ENCODE measurements around the gene MATCAP1. TPM values are rescaled to one million over a fixed set of nuclear protein-coding genes. Genes with fewer than 3 reads are reported as not detected.

MATCAP1 gene
- total and polyA plus RNA-seq, 2 of the 8 experiments (the other 6 are each of a cell fraction or from before 2014, with no cell fraction given) = 22.9 to 27.5 TPM

DNA sequence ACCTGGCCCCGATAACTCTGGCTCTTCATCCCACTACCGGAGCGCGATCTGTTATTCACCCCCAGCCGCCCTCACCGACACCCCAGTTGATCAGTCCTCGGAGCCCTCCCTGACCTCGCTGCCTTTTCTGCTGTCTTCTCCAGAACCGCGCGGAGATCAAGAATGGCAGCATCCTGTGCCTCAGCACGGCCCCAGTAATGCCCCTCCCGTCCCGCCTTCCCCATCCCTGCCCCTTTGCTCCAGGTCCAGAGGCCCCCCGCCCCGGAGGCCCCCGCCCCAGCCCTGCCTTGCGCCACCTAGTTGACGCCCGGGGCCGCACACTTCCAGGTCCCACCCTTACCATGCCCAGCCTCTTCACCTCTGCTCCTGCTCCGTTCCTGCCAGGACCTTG lies 16.0 kb upstream of the MATCAP1 start:
- H3K18ac ChIP-seq (ENCODE audit: extremely low read depth, low read length) = peak overlapping the region; percentile 83
- H3K23ac ChIP-seq (ENCODE audit: insufficient read length) = no peak overlapping the region
- H2AFZ ChIP-seq (ENCODE audit: low read length) = peak overlapping the region; percentile 91; the same call in 1 of the 2 replicates
- peaks cover 18 to 32% (median 30%) of the 10 kb centered on the region in 4 experiments for H3K36me3 ChIP-seq (ENCODE audit: control insufficient read depth in 2 of 4, insufficient read depth in 4 of 4, low read length in 3 of 4)
- no peaks in the 10 kb centered on the region for H3K9me3 ChIP-seq (ENCODE audit: insufficient read depth in 2 of 2, low read depth in 1 of 2, low read length in 1 of 2)
- no peak overlapping the region for H4K5ac ChIP-seq (ENCODE audit: insufficient read length, low read depth, low read length)
- H4K91ac ChIP-seq (replicated peaks; ENCODE audit: insufficient read length, low read length) = no peak overlapping the region
- TF ChIP-seq EZH2 (IDR thresholded peaks at IDR 0.05; ENCODE audit: low read depth, low read length, severe bottlenecking) = no peak
- peak in 1 of 2 experiments; percentile 8; a peak in 1 of 4 replicates for TF ChIP-seq SIN3A (conservative IDR thresholded peaks at IDR 0.05 in 1 of 2, IDR thresholded peaks at IDR 0.05 in 1 of 2; ENCODE audit: low read depth in 1 of 2, low read length in 2 of 2)
- TF ChIP-seq, protein P1, sequence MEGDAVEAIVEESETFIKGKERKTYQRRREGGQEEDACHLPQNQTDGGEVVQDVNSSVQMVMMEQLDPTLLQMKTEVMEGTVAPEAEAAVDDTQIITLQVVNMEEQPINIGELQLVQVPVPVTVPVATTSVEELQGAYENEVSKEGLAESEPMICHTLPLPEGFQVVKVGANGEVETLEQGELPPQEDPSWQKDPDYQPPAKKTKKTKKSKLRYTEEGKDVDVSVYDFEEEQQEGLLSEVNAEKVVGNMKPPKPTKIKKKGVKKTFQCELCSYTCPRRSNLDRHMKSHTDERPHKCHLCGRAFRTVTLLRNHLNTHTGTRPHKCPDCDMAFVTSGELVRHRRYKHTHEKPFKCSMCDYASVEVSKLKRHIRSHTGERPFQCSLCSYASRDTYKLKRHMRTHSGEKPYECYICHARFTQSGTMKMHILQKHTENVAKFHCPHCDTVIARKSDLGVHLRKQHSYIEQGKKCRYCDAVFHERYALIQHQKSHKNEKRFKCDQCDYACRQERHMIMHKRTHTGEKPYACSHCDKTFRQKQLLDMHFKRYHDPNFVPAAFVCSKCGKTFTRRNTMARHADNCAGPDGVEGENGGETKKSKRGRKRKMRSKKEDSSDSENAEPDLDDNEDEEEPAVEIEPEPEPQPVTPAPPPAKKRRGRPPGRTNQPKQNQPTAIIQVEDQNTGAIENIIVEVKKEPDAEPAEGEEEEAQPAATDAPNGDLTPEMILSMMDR (IDR thresholded peaks at IDR 0.05; ENCODE audit: control extremely low read depth in 1 of 3, insufficient read depth in 1 of 3, low read depth in 1 of 3, low read length in 3 of 3) = peak; percentile 44 to 80 (median 47); a peak in 3 of 4 replicates
- 0 out of 2 replicates have a peak, but pooled peaks have one; percentile 3 for TF ChIP-seq PHF8 (conservative IDR thresholded peaks at IDR 0.05; ENCODE audit: low read depth, low read length)
- H3K4me3 ChIP-seq (ENCODE audit: extremely low read depth in 1 of 4, insufficient read depth in 2 of 4, low read depth in 3 of 4, low read length in 4 of 4) = peak overlapping the region; percentile 40 to 75 (median 50)
- peaks cover 0 to 12% (median 8%) of the 10 kb centered on the region in 4 experiments; a peak in 4 of 7 replicates for H3K4me1 ChIP-seq (replicated peaks in 1 of 4; ENCODE audit: control insufficient read depth in 3 of 4, insufficient read depth in 4 of 4, low read length in 3 of 4)
- H4K20me1 ChIP-seq (replicated peaks in 1 of 2; ENCODE audit: control insufficient read depth in 1 of 2, insufficient read depth in 2 of 2, low read length in 2 of 2) = peaks cover 1 to 17% of the 10 kb centered on the region in 2 experiments
- H3K23me2 ChIP-seq (ENCODE audit: low read depth, low read length) = peaks cover 6% of the 10 kb centered on the region; the same call in 1 of the 2 replicates
- peak overlapping the region; percentile 35; the same call in 1 of the 2 replicates for H2BK5ac ChIP-seq (ENCODE audit: low read depth, low read length)
- FAIRE-seq (no peak), DNase-seq (ENCODE audit: low read depth in 1 of 2, low spot score in 2 of 2) (peak in 1 of 2 experiments; percentile 79)
- H3K27ac ChIP-seq (ENCODE audit: low read depth, low read length) = no peak overlapping the region
- peak overlapping the region; percentile 61 to 99 for H3K4me2 ChIP-seq (ENCODE audit: insufficient read depth in 1 of 2, low read depth in 2 of 2, low read length in 2 of 2)
- 4% methylated on average over 12 of the region's 22 CpGs; no CpG with 5 or more reads in 1 of the 2 experiments for WGBS, 2 experiments (ENCODE audit: extremely low coverage in 1 of 2, insufficient coverage in 1 of 2, insufficient read length in 1 of 2, insufficient replicate concordance in 2 of 2, low coverage in 1 of 2, low lambda C conversion rate in 2 of 2, missing lambda C conversion rate in 1 of 2)
- no peak overlapping the region for H2AK5ac ChIP-seq (ENCODE audit: low read depth, low read length)
- no peak overlapping the region for H2BK12ac ChIP-seq (ENCODE audit: low read depth, low read length)
- no peaks in the 10 kb centered on the region for H3K79me1 ChIP-seq (ENCODE audit: low read depth, low read length)
- H3K9ac ChIP-seq (replicated peaks in 1 of 4; ENCODE audit: extremely low read depth in 1 of 4, low read depth in 3 of 4, low read length in 3 of 4) = peak overlapping the region in 1 of 4 experiments; percentile 43; a peak in 2 of 7 replicates
- no peak overlapping the region for H3K14ac ChIP-seq (ENCODE audit: insufficient read length)
- H3K79me2 ChIP-seq (ENCODE audit: control insufficient read depth in 1 of 2, insufficient read depth in 2 of 2, low read length in 2 of 2) = no peaks in the 10 kb centered on the region
- H2BK20ac ChIP-seq (ENCODE audit: low read length) = no peak overlapping the region
- H3K4ac ChIP-seq (replicated peaks; ENCODE audit: insufficient read length, low read depth, low read length) = peak overlapping the region; percentile 91
- ChIA-PET CTCF (ENCODE audit: partially characterized antibody) (interaction anchor here (0.7 to 8.7 kb wide), 22 partner anchors 12 to 248 kb away, joined by 3 to 111 read pairs (median 4); partner anchors contain the start of genes EXOC3L1, MATCAP1, NOL3 and TMEM208), POLR2A (ENCODE audit: partially characterized antibody) (interaction anchor here (0.6 to 2.0 kb wide), 7 partner anchors 9 to 74 kb away, joined by 3 to 7 read pairs (median 3); partner anchors contain the start of genes EXOC3L1 and TMEM208)
- H3K27me3 ChIP-seq (replicated peaks in 1 of 4; ENCODE audit: control insufficient read depth in 3 of 4, extremely low read depth in 1 of 4, insufficient read depth in 3 of 4, low read length in 3 of 4) = no peaks in the 10 kb centered on the region
- H3K56ac ChIP-seq (replicated peaks; ENCODE audit: insufficient read length, low read depth, low read length) = peak overlapping the region; percentile 10
- H4K8ac ChIP-seq (ENCODE audit: extremely low read depth, insufficient read depth, low read length) = peak overlapping the region; percentile 89
- H2BK120ac ChIP-seq (replicated peaks; ENCODE audit: low read depth, low read length) = no peak overlapping the region
- H2BK15ac ChIP-seq (ENCODE audit: low read length) = no peak overlapping the region
